GM18868 (cell line): ENCODE data around the gene ABCB11.
A peak's percentile ranks its signal among the peaks of the same experiment; 100 is the strongest.
"Not testable (repeated sequence)": the region's sequence is repeated elsewhere in the genome, so short reads cannot be mapped to it uniquely, and the experiment has no call there.

ENCODE experiments used
- ATAC-seq: cut with Tn5 transposase; IDR thresholded peaks from one replicate; pipeline ENCODE4 v1.9.1; 2021; ENCODE audit warnings: mild to moderate bottlenecking, moderate library complexity; ENCODE audit not compliant: unreplicated experiment

ABCB11 gene

DNA sequence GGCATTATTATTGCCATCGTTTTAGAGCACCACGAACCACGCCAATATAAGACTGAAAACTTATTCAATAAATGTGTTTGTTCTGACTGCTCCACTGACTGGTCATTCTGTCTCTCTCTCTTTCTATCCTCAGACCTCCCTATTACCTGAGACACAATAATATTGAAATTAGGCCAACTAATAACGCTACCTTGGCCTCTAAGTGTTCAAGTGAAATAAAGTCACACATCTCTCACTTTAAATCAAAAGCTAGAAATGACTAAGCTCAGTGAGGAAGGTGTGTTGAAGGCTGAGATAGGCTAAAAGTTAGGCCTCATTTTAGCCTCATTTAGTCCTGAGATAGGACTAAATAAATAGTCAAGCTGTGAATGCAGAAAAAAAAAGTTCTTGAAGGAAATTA lies 91.2 kb downstream of the ABCB11 start:
- peak; percentile 82 for ATAC-seq

DNA sequence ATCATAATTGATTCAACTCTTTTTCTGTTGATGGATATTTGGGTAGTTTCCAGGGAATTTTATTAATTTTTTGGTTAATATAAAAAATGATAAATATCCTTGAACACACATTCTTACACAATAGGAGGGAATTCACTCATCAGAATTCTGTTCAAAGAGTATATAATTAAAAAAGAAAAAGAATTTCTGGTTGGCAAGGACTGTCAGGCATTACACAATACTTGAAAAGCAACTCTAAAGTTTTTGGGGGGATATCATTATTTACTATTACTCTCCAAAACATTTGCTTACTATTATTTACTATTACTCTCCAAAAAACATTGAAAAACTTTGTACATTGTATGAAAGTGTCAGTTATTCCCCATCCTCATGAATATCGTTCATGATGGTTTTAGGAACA lies 92.1 kb downstream of the ABCB11 start:
- ATAC-seq, result no peak

DNA sequence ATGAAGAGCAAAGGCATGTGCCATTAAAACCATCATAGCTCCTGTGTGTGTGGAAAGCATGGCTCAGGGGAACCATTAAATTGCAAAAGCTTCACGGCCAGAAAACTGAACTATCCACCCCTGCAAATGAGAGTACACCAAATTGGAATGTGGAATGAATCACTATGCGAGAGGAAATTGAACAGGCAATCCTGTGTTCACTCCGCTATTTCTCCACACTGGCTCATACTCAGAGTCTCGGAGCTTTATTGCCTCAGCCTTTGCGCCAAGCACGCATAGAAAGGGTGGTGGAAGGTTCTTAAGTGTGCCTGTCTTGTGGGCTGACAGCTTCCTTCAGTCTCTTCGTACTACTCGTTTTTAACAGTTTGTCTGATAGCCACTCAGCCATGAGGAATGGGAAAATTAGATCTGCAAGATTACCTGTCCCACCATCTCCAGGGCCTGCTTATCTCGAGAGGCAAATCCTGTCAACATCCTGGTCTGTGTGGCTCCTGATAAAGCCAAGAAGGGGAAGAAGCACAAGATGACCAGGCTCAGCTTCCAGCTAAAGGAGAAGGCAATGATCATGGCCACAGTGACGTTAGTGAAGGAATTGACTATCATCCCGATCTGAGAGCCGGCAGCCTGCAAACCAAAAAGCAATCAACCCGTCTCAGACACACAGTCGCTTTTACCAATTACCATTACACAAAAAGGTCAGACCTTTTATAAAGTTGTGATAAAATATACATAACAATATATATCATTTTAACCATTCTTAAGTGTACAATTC lies 95.1 kb downstream of the ABCB11 start:
- no peak for ATAC-seq

DNA sequence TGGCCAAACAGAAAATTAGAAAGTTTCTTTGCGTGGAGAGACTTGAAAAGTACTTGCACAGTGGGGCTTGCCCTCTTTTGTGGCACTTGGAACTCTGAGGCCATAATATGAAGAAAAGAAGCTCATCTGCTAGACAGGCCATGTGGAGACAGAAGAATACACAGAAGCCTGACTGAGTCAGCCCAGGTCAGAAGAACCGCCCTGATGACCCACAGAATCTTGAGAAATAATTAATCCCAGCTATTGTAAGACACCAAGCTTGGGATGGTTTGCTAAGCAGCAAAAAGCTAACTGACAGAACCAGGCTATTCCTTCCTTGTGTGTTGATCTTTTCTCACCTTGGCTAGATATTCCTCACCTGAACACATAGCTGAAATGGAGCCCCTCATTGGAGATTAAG lies 96.3 kb downstream of the ABCB11 start:
- ATAC-seq, result no peak

DNA sequence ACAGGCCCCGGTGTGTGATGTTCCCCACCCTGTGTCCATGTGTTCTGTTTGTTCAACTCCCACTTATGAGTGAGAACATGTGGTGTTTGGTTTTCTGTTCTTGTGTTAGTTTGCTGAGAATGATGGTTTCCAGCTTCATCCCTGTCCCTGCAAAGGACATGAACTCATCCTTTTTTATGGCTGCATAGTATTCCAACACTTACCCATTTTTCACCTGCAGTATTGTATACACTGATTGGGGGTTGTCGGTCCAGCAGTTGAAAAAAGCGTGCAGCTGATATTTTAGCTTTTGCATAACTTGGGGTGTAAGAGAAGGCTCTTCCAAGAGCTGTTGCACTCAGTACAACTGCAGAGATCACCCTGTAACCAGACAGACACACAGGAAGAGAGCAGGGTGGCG lies 99.0 kb downstream of the ABCB11 start:
- ATAC-seq, result not testable (repeated sequence)

DNA sequence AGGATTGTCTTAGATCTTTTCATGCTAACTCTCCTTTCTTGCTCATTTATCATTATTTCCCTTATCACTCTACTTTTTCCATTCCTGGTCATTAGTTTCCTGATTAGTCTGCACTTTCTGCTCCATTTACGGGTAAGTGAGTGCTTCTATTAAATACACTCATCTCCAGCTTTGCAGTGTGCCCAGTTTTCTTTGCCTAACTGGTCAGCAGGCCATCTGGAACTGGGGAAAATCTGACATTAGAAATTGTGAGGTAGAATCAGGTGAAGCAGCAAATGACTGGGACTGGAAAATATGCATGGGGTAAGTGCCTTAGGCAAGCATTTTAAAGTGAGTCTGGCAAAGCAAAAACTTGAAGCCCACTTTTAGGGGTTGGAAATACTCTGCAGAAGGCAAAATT lies 100.9 kb downstream of the ABCB11 start:
- ATAC-seq, result no peak

DNA sequence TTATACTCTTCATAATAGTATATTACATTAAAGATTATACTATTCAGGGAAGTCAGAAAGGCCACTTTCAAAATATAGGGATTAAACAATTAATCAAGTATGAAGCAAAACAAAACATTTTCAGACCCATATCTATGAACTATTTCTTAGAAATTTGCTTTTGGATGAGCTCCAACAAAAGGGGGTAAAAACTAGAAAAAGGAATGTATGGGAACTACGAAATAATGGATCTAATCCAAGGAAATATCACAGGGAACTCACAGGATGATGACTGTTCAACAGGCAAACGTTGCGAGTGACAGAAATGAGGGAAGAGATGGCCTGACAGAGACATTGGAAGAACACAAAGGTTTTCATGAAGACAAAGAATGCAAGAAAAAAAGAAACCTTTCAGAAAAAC lies 102.1 kb downstream of the ABCB11 start:
- ATAC-seq, result no peak

DNA sequence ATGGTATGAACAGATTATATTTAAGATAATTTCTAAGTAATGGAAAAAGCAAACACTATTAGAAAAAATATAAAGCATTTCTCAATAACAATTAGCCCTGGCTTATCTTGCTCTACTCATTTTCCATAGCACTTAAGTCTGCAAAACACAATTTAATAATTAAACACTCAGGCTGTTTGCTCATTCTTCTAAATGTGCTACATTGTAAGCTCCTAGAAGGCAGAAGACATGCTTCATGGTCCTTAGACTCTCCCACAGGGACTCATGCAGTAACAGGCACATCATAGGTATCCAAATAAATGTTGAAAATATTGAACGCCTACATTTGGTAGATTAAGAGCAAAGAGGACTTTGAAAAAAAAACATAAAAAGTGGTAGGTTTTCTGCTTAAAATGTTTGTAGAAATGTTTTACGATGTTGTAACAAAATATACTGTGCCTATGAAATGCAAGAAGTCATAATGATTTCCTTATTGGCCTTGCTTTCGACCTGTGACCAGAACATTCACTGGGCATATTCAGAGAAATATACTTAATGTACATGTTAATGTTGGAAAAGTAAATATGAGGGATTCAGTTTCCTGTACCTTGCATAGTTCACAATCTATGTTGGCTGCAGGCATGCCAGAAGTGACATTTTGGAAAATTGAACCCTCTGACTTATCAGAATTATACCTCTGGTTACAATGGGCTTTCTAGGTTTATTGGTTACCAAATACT lies 102.9 kb downstream of the ABCB11 start:
- ATAC-seq, result no peak

DNA sequence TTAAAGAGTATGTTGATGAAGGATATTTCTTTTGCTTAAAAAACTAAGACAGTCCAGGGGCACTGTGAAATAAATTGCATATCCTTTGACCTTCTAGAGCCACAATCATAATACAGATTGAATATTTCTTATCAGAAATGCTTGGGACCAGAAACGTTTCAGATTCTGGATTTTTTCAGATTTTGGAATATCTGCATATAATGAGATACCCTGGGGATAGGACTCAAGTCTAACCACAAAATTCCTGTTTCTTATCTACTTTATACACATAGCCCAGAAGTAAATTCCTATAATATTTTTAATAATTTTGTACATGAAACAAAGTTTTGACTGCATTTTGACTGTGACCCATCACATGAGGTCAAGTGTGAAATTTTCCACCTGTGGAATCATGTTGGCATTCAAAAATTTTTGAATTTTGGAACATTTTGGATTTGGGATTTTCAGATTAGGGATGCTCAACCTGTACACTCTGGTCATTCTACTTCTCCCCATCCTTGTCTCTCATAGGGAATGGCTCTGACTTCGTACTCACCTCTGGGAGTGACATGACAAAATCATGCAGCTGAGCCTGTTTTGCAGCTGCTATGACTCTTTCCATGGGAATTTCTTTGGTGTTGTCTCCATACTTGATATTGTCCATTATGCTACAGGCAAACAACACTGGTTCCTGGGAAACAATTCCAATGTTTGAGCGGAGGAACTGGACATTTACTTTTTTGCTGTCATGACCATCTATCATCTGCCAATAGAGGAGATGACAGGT lies 104.3 kb downstream of the ABCB11 start:
- no peak for ATAC-seq

DNA sequence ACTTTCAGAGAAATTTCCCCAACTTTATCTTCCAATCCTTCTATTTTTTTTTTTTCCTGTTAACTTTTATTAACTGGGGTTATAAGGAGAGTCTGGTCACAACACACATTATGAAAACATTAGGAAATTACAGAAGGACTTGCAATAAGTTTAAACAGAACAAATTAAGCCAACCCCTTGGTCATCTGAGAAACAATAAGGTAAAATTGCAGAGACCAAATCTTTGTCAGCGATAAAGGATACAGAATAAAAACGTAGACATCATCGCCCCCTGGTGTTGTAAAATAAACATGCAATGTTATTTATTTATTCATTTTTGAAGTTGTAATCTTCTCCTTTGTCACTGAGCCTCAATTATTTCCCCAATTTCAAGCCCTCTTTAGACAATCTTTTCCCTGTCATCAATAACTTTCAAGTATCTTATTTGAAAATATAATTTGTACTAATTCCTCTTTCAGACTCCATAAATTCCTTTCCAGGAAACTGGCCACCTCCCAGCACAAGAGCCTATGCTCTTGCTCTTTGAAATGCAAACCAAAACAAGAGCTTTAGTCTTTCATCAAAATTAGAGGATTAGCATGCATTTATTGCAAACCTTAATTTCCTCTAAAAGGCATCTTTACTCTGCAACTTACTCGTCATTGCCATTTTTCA lies 110.5 kb downstream of the ABCB11 start:
- ATAC-seq, result peak; percentile 47

DNA sequence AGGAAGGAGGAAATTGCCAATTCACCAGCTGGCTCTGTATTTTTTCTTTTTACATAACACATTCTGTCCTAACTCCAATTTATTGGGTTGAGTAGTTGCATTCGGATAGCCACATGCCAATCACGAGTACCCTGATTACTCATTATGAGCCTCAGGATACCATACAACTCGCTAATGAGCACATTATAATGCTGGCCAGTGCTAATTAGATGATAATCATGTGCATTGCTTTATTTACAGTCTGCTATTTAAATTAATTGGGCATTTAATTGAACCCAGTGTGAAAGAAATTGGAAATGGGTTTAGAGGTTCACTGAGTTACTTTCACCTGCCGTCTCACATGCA lies 114.8 kb downstream of the ABCB11 start:
- ATAC-seq, result no peak

DNA sequence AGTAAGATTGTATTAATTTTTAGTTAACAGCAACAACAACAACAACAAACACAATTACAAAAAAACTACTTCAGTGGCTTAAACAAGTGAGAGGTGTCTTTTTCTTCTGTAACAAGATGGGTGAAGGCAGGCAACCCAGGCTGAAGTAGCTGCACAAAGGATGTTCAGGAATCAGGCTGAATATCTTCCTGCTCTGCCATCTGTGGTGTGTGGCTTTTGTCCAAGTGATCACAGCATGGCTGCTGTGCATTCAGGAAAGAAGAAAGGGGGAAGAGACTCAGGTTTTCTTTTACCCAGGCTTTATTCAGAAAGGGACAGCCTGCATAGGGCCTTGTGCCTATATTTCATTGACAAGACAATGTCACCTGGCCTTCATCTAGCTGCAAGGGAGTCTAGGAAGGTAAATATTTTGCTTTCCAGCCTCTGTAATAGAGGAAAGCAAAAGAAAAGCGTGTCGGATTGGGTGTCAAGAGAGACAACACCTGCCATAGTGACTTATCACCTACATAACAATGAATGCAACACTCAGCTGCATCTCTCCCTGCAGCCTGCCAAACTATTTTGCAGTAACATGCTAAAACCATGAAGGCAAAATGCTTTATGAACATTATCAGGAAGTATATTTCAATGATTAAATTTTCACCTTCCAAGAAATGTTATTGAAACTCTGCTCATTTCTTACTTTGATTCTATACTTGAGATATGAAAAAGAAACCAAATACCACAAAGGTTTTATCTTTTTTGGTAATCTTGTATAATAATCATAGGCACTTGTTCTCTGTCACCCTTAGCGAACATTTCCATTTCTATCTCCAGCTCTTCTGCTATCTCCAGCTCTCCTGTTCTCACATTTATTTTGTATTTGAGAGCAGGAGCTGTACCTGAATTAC lies 115.4 kb downstream of the ABCB11 start:
- ATAC-seq, result no peak

DNA sequence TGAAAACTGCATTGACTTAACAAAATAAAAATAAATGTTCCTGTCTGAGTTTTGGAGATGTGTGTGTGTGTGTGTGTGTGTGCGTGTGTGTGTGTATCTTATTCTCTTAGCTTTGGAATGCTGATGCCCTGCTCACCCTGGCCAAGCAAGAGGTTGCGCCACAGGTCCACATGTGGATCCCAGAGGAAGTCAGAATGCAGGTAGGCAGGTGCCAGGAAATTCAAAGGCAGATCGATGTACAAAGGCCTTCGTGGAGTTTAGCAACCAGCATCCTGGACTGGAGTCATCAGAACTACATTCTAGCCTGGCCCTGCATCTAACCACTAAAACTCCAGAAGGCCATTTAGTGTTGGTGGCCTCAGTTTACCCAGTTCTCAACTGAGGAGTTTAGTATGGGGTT lies 117.6 kb downstream of the ABCB11 start:
- no peak for ATAC-seq

DNA sequence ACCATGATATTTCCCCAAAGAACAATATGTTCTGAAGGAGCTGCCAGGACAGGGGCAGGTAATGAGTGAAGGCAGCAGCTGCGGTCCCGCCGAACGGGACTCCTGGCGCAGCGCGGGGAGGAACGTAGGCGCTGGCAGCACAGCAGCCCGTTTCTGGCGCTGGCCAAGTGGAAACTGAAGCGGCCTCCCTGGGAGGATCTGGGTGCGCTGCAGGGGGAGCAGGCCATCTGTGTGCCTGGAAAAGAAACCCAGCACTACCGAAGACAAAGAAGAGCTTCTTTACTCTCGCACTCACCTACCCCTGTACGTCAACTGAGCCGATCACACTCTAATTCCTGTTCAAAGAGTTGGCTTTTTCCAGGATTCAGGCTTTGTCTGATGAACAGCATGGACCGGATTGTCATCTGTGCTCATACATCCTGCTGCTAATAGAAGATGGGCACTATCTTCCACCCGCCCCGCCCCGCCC lies 118.2 kb downstream of the ABCB11 start:
- no peak for ATAC-seq

DNA sequence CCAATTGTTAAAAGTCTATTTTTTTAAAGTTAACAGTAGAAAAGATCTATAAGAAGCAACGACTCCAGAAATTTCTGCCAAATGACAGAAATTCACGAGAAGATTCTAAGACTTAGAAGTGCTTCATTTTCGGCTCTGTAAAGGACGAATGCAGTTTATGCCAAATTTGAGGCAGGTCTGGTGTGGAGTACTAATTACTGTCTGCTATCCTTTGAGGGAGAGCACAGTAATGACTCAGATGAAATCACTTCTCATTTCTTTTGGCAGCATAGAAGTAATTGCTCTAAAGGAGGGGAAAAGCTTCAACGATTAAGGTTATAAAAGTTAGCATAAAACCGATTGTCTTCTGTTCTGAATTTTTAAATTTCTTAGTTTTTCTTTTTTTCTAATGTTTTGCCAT lies 118.7 kb downstream of the ABCB11 start:
- no peak for ATAC-seq

DNA sequence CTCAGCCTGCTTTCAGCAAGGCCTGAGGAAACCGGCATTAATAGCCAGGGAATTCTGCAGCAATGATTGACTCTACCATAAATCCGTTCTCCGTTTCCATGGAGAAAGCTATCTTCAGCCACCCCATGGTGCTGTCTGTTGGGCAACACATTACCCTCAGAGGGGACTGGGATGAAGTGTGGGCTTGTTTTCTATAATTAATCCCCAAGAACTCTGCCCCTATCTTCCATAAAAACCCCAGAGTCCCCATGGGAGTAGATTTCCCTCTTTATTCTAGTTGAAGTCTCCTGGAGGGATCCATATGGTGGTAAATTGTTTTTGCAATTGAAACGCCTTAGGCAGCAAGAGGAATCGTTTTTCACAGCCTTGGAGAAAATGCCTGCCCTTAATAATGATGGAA lies 120.8 kb downstream of the ABCB11 start:
- ATAC-seq, result no peak

DNA sequence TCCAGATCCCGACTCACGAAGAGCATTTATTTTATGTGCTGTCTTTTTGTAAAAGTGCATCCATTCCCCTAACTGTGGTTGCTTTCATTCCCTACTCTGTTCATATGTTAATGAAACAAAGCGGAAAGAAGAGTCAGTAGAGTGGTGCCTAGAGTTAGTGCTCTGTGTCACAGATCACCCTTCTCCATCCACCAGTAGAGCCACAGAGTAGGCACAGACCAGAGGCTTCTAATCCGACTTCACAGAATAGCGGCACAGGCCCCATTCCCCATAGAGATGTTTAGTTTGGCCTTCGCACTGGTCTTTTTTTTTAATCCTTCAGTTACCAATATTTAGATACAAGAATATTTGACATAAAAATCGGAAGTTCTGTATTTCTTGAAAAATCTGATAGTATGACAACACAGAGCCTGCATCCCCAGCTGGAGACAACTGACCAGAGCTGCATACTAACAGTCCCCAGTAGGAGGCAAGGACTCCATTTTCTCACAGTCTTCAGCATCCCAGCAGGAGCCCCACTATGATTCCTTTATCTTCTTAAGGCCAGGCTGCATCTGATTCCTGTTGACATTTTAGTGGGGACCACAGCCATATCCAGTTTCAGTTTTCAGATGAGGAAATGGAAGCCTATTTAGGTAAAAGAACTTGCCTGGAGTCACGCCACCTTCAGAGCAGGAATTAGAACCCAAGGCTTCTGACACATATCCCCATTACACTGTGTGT lies 123.0 kb downstream of the ABCB11 start:
- ATAC-seq, result no peak

DNA sequence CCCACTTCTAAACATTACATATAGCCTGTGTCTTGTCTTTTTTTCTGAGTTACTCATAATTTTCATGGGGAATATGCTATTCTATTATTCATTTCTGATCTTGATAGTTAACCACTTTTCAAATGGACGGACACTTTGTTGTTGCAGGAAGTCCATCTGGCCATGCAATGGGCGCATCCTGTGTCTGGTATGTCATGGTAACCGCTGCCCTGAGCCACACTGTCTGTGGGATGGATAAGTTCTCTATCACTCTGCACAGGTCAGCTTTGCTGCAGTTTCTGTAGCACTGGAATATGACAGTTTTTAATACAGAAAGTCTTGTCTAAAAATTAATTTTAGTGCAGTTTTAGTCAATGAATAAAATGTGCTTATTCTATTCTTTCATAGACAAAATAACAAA lies 126.8 kb downstream of the ABCB11 start:
- ATAC-seq, result no peak

DNA sequence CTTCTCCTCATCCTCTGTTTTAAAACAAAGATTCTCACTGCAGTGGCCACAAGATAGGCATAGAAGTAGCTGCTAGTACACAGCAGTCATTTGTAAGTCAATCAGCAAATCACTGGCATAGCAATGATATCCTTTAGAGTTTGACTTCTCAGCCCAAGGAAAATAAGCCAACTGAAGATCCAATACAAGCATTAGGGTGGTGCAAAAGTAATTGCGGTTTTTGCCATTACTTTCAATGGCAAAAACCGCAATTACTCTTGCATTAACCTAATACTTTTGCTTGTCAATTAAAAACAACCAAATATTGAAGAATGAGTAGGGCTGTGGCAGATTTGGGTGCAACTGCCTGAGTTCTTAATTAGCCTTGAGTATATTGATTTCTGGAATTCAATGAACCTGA lies 127.2 kb downstream of the ABCB11 start:
- ATAC-seq, result no peak

DNA sequence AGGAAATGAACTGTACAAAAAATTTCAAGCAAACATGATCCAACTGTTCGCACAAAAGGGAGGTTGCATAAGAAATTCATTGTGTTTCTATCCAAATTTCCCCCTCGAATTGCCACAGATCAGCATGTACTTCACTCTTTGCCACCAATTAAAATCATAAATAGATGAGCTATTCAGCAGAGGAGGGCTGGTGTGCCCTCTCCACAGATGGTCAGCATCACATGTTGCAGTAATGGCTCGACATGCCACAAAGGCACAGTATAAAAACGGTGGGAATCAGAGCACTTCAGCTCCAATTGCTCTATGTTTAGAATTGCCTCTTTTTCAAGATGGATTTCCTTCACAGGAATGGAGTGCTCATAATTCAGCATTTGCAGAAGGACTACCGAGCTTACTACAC lies 130.1 kb downstream of the ABCB11 start, which contains the start of gene G6PC2:
TSS of gene G6PC2 (plus strand) at position 289 of the 400 bp plus-strand sequence. CDS start at position 330, 41 bp downstream.
- ATAC-seq, result no peak
